ENCODE data around the gene IL17RD. TPM values are rescaled to one million over a fixed set of nuclear protein-coding genes. Genes with fewer than 3 reads are reported as not detected.

Gene IL17RD
- total and polyA plus RNA-seq, 10 of the 15 experiments (the other 5 are each of a cell fraction or from before 2014, with no cell fraction given): 0.01 to 0.08 (median 0.04) TPM; not detected in 3

- RAD21 ChIA-PET (ENCODE audit: unreplicated experiment): interaction anchor here (0.7 to 1.1 kb wide), 2 partner anchors 23 to 858 kb away, joined by 3 read pairs; no protein-coding TSS in a partner anchor
- no peaks in the 10 kb centered on the region for H3K4me1 ChIP-seq (ENCODE audit: control insufficient read depth, insufficient read depth, low read length)
- no peak overlapping the region for H2AFZ ChIP-seq (ENCODE audit: control insufficient read depth, low read depth, low read length)
- no peak overlapping the region for H3K4me3 ChIP-seq
- H3K27ac ChIP-seq (ENCODE audit: control insufficient read depth, insufficient read depth): no peak overlapping the region
- in situ Hi-C loops (cut with MboI) (no loop called here), intact Hi-C loops (cut with micrococcal nuclease; ENCODE audit: unreplicated experiment) (no loop called here)
- CTCF ChIA-PET: interaction anchor here (1.3 to 1.6 kb wide), 3 partner anchors 13 to 15 kb away, joined by 3 to 5 read pairs (median 4); no protein-coding TSS in a partner anchor
- no peak for ATAC-seq
- POLR2A ChIA-PET: no interaction called here
- no peak overlapping the region for H3K4me2 ChIP-seq (ENCODE audit: control insufficient read depth, insufficient read depth)
- no peak for DNase-seq (ENCODE audit: low read depth, low spot score)
- no peaks in the 10 kb centered on the region for H3K79me2 ChIP-seq (ENCODE audit: control insufficient read depth, insufficient read depth, low read length)
- no peak for TF ChIP-seq HDAC2 (IDR thresholded peaks at IDR 0.05)
- TF ChIP-seq, protein P1, sequence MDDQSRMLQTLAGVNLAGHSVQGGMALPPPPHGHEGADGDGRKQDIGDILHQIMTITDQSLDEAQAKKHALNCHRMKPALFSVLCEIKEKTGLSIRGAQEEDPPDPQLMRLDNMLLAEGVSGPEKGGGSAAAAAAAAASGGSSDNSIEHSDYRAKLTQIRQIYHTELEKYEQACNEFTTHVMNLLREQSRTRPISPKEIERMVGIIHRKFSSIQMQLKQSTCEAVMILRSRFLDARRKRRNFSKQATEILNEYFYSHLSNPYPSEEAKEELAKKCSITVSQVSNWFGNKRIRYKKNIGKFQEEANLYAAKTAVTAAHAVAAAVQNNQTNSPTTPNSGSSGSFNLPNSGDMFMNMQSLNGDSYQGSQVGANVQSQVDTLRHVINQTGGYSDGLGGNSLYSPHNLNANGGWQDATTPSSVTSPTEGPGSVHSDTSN (IDR thresholded peaks at IDR 0.05; ENCODE audit: insufficient replicate concordance, low read depth, low read length): no peak
- TF ChIP-seq CBX5 (IDR thresholded peaks at IDR 0.05; ENCODE audit: low read depth): no peak
- TF ChIP-seq STAT1 (conservative IDR thresholded peaks at IDR 0.05): no peak
- TF ChIP-seq, protein P2, sequence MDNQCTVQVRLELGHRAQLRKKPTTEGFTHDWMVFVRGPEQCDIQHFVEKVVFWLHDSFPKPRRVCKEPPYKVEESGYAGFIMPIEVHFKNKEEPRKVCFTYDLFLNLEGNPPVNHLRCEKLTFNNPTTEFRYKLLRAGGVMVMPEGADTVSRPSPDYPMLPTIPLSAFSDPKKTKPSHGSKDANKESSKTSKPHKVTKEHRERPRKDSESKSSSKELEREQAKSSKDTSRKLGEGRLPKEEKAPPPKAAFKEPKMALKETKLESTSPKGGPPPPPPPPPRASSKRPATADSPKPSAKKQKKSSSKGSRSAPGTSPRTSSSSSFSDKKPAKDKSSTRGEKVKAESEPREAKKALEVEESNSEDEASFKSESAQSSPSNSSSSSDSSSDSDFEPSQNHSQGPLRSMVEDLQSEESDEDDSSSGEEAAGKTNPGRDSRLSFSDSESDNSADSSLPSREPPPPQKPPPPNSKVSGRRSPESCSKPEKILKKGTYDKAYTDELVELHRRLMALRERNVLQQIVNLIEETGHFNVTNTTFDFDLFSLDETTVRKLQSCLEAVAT (IDR thresholded peaks at IDR 0.05): no peak
- TF ChIP-seq TARDBP (IDR thresholded peaks at IDR 0.05; ENCODE audit: borderline replicate concordance): no peak
- no peak overlapping the region for H3K9ac ChIP-seq (ENCODE audit: control insufficient read depth, insufficient read depth, low read length)
- SMC1A ChIA-PET (ENCODE audit: uncharacterized antibody, unreplicated experiment): interaction anchor here (1.1 to 1.7 kb wide), 2 partner anchors 13 to 58 kb away, joined by 4 to 10 read pairs; no protein-coding TSS in a partner anchor
- FAIRE-seq: no peak
- H3K9me3 ChIP-seq (replicated peaks; ENCODE audit: control insufficient read depth, insufficient read depth, low read length): no peaks in the 10 kb centered on the region
- no peaks in the 10 kb centered on the region for H4K20me1 ChIP-seq (ENCODE audit: control insufficient read depth, insufficient read depth)
- no peaks in the 10 kb centered on the region for H3K36me3 ChIP-seq (ENCODE audit: control insufficient read depth in 2 of 2, insufficient read depth in 2 of 2, low read length in 1 of 2)
- H3K27me3 ChIP-seq (replicated peaks in 1 of 2; ENCODE audit: control insufficient read depth in 2 of 2, insufficient read depth in 2 of 2, low read length in 1 of 2): no peaks in the 10 kb centered on the region
- BruUV-seq (replicated peaks): no TSS peak
- 41% methylated on average over 6 of the region's 6 CpGs for WGBS (ENCODE audit: insufficient coverage, insufficient replicate concordance, low lambda C conversion rate, missing lambda C conversion rate)
Observed at GRCh38 chr3:57184526-57184925, 19.4 kb upstream of the IL17RD start.

All from GM12878 (cell line).